Neural progenitor cell (in vitro differentiated cells): ENCODE data around the gene HEPACAM. TPM values are rescaled to one million over a fixed set of nuclear protein-coding genes. Genes with fewer than 3 reads are reported as not detected.

ENCODE experiments used
- DNase-seq: peaks from one replicate; pipeline ENCODE4 v3.0.0-alpha.2; 2016; ENCODE audit warnings: low spot score
- H2AFZ ChIP-seq: fragments of 200-600 bp; sonication (generic); replicated peaks from 2 replicates; pipeline ENCODE4 v1.6.1; 2016; ENCODE audit warnings: antibody characterized with exemption
- H3F3A ChIP-seq: fragments of 200-600 bp; sonication (generic); 2 replicates; pipeline ENCODE4 v1.6.1; 2016; ENCODE audit warnings: antibody characterized with exemption, low read depth
- H3K27ac ChIP-seq: fragments of 200-600 bp; sonication (generic); 2 replicates; pipeline ENCODE4 v1.5.1; 2016; ENCODE audit warnings: mild to moderate bottlenecking
- H3K27me3 ChIP-seq: fragments of 200-600 bp; sonication (generic); 2 replicates; pipeline ENCODE4 v1.6.1; 2016; ENCODE audit warnings: mild to moderate bottlenecking, moderate library complexity
- H3K36me3 ChIP-seq: fragments of 200-600 bp; sonication (generic); 2 replicates; pipeline ENCODE4 v1.5.1; 2016
- H3K4me1 ChIP-seq: fragments of 200-600 bp; sonication (generic); 2 replicates; pipeline ENCODE4 v1.6.1; 2016; ENCODE audit warnings: mixed run types
- H3K4me2 ChIP-seq: fragments of 200-600 bp; sonication (generic); 2 replicates; pipeline ENCODE4 v1.6.1; 2016
- H3K4me3 ChIP-seq: fragments of 200-600 bp; sonication (generic); 2 replicates; pipeline ENCODE4 v1.5.1; 2016
- H3K79me2 ChIP-seq: fragments of 200-600 bp; sonication (generic); 2 replicates; pipeline ENCODE4 v1.6.1; 2016; ENCODE audit warnings: low read depth
- H3K9ac ChIP-seq: fragments of 200-600 bp; sonication (generic); 2 replicates; pipeline ENCODE4 v1.6.1; 2016
- H3K9me3 ChIP-seq: fragments of 200-600 bp; sonication (generic); 2 replicates; pipeline ENCODE4 v1.5.1; 2016; ENCODE audit warnings: low read depth
- H4K20me1 ChIP-seq: fragments of 200-600 bp; sonication (generic); 2 replicates; pipeline ENCODE4 v1.6.1; 2016; ENCODE audit warnings: low read depth
- H3K27ac Mint-ChIP-seq: 3 replicates; pipeline ENCODE4 v1.8.0; 2021; ENCODE audit warnings: mixed read lengths
- H3K27me3 Mint-ChIP-seq: 2 replicates; pipeline ENCODE4 v1.8.0; 2022; ENCODE audit warnings: low read depth, mild to moderate bottlenecking, inconsistent platforms, moderate library complexity, mixed read lengths; ENCODE audit not compliant: insufficient read depth
- H3K36me3 Mint-ChIP-seq: 3 replicates; pipeline ENCODE4 v1.8.0; 2021; ENCODE audit warnings: mixed read lengths
- H3K4me1 Mint-ChIP-seq: 3 replicates; pipeline ENCODE4 v1.8.0; 2021; ENCODE audit warnings: mixed read lengths
- H3K4me3 Mint-ChIP-seq: 3 replicates; pipeline ENCODE4 v1.8.0; 2021; ENCODE audit warnings: mild to moderate bottlenecking, moderate library complexity, mixed read lengths
- H3K9me3 Mint-ChIP-seq: 3 replicates; pipeline ENCODE4 v1.8.0; 2020; ENCODE audit warnings: mixed read lengths
- EZH2 ChIP-seq: fragments of 200-600 bp; sonication (generic); IDR thresholded peaks from 2 replicates; pipeline ENCODE4 v1.6.1; 2017; ENCODE audit warnings: antibody characterized with exemption, mild to moderate bottlenecking, moderate library complexity
- EZH2phosphoT487 ChIP-seq: fragments of 200-600 bp; sonication (generic); IDR thresholded peaks from 2 replicates; pipeline ENCODE4 v1.6.1; 2017; ENCODE audit warnings: antibody characterized with exemption
- total RNA-seq: library from RNA; depleted of rRNA; stranded (reverse); fragments of >200 nt; gene quantifications from 2 replicates; pipeline ENCODE4 v1.2.3, GENCODE V29; 2015; ENCODE audit warnings: low replicate concordance
- TF ChIP-seq, protein P1 (sequence below): fragments of 200-600 bp; sonication (generic); IDR thresholded peaks from 2 replicates; pipeline ENCODE4 v1.5.1; 2017; ENCODE audit warnings: antibody characterized with exemption, mild to moderate bottlenecking

The HEPACAM gene
- total RNA-seq, 1 donor from 2014 or later, result not detected

DNA sequence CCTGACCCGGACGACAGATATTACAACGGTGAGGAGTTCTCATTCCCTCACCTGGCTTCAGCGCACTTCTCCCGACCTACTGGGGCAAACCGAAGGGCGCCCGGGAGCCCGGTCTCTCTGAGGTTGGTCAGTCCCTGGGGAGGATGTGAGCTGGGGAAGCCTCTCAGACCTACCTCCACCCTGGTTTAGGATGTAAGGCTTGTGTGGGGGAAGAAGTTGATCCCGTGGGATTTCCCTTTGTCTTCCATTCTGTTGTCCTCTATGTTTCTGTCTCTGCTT is 58.3 kb downstream of the HEPACAM start:
- DNase-seq, result no peak
- H3F3A ChIP-seq, result peaks cover 15% of the 10 kb centered on the region
- H3K27me3 ChIP-seq, result peaks cover 32% of the 10 kb centered on the region
- H3K4me1 Mint-ChIP-seq, result peaks cover 29% of the 10 kb centered on the region
- H3K4me3 ChIP-seq, result no peak overlapping the region
- TF ChIP-seq, protein P1, sequence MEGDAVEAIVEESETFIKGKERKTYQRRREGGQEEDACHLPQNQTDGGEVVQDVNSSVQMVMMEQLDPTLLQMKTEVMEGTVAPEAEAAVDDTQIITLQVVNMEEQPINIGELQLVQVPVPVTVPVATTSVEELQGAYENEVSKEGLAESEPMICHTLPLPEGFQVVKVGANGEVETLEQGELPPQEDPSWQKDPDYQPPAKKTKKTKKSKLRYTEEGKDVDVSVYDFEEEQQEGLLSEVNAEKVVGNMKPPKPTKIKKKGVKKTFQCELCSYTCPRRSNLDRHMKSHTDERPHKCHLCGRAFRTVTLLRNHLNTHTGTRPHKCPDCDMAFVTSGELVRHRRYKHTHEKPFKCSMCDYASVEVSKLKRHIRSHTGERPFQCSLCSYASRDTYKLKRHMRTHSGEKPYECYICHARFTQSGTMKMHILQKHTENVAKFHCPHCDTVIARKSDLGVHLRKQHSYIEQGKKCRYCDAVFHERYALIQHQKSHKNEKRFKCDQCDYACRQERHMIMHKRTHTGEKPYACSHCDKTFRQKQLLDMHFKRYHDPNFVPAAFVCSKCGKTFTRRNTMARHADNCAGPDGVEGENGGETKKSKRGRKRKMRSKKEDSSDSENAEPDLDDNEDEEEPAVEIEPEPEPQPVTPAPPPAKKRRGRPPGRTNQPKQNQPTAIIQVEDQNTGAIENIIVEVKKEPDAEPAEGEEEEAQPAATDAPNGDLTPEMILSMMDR, result no peak
- TF ChIP-seq EZH2phosphoT487 (no peak), EZH2 (no peak)
- peak overlapping the region; percentile 42 for H3K27ac Mint-ChIP-seq
- H4K20me1 ChIP-seq, result no peaks in the 10 kb centered on the region
- H3K4me3 Mint-ChIP-seq, result peak overlapping the region; percentile 93
- no peaks in the 10 kb centered on the region for H3K36me3 ChIP-seq
- peaks cover 8% of the 10 kb centered on the region for H3K4me1 ChIP-seq
- H3K27me3 Mint-ChIP-seq, result peaks cover 31% of the 10 kb centered on the region
- H3K9ac ChIP-seq, result no peak overlapping the region
- no peak overlapping the region for H3K27ac ChIP-seq
- no peak overlapping the region for H2AFZ ChIP-seq
- no peaks in the 10 kb centered on the region for H3K9me3 Mint-ChIP-seq
- no peaks in the 10 kb centered on the region for H3K79me2 ChIP-seq
- peaks cover 4% of the 10 kb centered on the region for H3K36me3 Mint-ChIP-seq
- no peaks in the 10 kb centered on the region for H3K9me3 ChIP-seq
- peak overlapping the region; percentile 63 for H3K4me2 ChIP-seq

DNA sequence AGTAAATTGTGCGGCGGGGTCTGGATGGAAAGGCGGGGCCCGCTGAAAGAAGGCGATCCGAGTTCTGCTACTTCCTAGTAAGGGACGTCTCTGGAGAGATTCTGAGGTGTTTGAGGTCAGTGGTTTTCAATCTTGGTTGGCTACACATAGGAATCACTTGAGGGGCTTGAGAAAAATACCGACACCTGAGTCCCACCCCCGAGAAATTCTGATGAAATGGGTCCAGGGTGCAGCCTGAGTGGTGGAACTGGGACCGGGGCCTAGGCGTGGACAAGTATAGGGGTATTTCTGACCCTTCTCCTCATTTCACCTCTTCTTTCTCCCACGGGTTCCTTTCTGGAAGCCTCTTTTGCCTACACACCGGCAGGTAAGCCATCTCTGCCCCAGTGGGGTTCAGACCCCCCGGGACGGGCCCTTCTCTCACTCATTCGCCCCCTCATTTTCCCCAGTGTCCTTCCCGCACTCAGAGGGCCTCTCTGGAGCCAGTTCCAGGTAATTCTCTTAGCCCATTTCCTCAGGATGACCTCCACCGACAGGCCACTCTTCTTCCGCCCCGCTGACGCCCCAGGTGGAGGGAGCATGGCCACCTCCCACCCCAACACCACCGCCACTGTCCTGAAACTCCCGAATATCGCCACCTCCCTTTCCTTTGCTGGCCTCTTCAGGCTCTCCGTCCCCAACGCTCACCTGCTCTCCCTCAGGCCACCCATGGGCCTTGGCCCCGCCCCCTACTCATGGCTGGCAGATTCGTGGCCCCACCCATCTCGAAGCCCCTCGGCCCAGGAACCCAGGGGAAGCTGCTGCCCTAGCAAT is 58.8 kb downstream of the HEPACAM start:
- TF ChIP-seq, protein P1, result no peak
- TF ChIP-seq EZH2phosphoT487 (no peak), EZH2 (no peak)
- peak overlapping the region; percentile 93 for H3K4me3 Mint-ChIP-seq
- H3K36me3 ChIP-seq, result no peaks in the 10 kb centered on the region
- H4K20me1 ChIP-seq, result no peaks in the 10 kb centered on the region
- H3K4me1 ChIP-seq, result peaks cover 8% of the 10 kb centered on the region
- peaks cover 31% of the 10 kb centered on the region for H3K27me3 Mint-ChIP-seq
- no peaks in the 10 kb centered on the region for H3K79me2 ChIP-seq
- H3K27ac ChIP-seq, result no peak overlapping the region
- DNase-seq, result no peak
- no peaks in the 10 kb centered on the region for H3K9me3 ChIP-seq
- peak overlapping the region; percentile 97 for H2AFZ ChIP-seq
- peaks cover 24% of the 10 kb centered on the region for H3K4me1 Mint-ChIP-seq
- peak overlapping the region; percentile 63 for H3K4me2 ChIP-seq
- peaks cover 15% of the 10 kb centered on the region for H3F3A ChIP-seq
- H3K36me3 Mint-ChIP-seq, result peaks cover 4% of the 10 kb centered on the region
- no peaks in the 10 kb centered on the region for H3K9me3 Mint-ChIP-seq
- peak overlapping the region; percentile 96 for H3K27ac Mint-ChIP-seq
- H3K27me3 ChIP-seq, result peaks cover 37% of the 10 kb centered on the region
- peak overlapping the region; percentile 62 for H3K4me3 ChIP-seq
- H3K9ac ChIP-seq, result no peak overlapping the region

DNA sequence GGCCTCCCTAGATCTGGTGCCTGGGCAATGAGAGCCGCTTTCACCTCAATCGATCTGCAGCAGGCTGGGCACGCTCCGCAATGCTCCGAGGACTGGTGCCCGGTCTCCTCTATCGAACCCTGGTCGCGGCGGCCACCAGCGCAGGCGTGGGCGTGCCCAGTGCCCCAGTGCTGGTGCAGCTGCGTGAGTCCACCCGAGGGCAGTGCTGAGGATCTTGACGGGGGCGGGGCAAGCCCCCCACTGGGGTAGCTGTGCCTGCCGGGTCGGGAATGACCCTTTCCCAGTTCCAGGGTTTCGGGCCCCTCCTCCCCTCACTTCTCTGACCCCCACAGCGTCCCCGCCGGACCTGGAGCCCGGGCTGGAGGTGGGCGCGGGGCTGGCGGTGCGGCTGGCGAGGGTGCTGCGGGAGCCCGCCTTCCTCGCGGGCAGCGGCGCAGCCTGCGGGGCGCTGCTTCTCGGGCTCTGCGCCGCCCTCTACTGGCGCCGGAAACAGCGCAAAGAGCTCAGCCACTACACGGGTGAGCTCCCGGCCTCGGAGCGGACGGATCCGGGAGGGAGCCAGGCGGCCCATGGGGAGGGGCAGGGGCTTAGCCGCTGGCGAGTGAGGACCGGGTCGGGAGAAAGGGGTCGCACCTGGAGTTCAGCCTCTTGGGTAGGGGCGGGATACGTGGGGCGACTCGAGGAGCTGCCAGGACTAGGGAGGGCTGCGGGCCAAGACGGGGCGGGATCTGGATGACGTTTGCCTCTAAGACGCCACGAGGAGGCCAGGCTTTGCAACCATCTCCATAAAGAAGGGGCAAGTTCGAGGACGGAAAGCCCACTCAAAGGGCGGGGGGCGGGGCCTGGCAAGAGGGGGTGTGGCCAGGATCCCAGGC is 59.7 kb downstream of the HEPACAM start:
- no peaks in the 10 kb centered on the region for H3K79me2 ChIP-seq
- H3K27ac ChIP-seq, result no peak overlapping the region
- peak; percentile 96 for DNase-seq
- Mint-ChIP-seq H3K4me3 (peak overlapping the region; percentile 93), H3K27ac (peak overlapping the region; percentile 69), H3K36me3 (peaks cover 4% of the 10 kb centered on the region), H3K9me3 (no peaks in the 10 kb centered on the region), H3K27me3 (peaks cover 39% of the 10 kb centered on the region), H3K4me1 (peaks cover 25% of the 10 kb centered on the region)
- peak overlapping the region; percentile 97 for H2AFZ ChIP-seq
- peaks cover 46% of the 10 kb centered on the region for H3K27me3 ChIP-seq
- H3F3A ChIP-seq, result peaks cover 15% of the 10 kb centered on the region
- H3K36me3 ChIP-seq, result no peaks in the 10 kb centered on the region
- H3K9ac ChIP-seq, result no peak overlapping the region
- TF ChIP-seq, protein P1, result peak; percentile 84
- no peak for TF ChIP-seq EZH2phosphoT487
- TF ChIP-seq EZH2, result no peak
- H3K4me3 ChIP-seq, result peak overlapping the region; percentile 62
- no peaks in the 10 kb centered on the region for H4K20me1 ChIP-seq
- H3K4me1 ChIP-seq, result peaks cover 8% of the 10 kb centered on the region
- H3K9me3 ChIP-seq, result no peaks in the 10 kb centered on the region
- H3K4me2 ChIP-seq, result peak overlapping the region; percentile 63
